Liver (tissue), 9 donors: ENCODE data around the gene NR1I3. TPM values are rescaled to one million over a fixed set of nuclear protein-coding genes. Genes with fewer than 3 reads are reported as not detected.

Experiments used
- DNase-seq: peaks from one replicate; pipeline ENCODE4 v3.0.0-alpha.2; 2017; ENCODE audit warnings: low spot score
- H3K27ac ChIP-seq, 2 donors: one replicate each; pipeline ENCODE4 v1.7.0; 2013; ENCODE audit warnings: inconsistent platforms in 2 of 2, low read length in 2 of 2, control low read depth in 1 of 2, low read depth in 1 of 2, mild to moderate bottlenecking in 1 of 2
- H3K27me3 ChIP-seq, 4 donors: one replicate each; pipeline versions ENCODE4 v1.6.1 to v1.7.0; 2013; ENCODE audit warnings: low read length in 3 of 4, inconsistent platforms in 1 of 4, mild to moderate bottlenecking in 1 of 4, moderate library complexity in 1 of 4; ENCODE audit not compliant: control insufficient read depth in 4 of 4, insufficient read depth in 4 of 4
- H3K36me3 ChIP-seq, 4 donors: one replicate each; pipeline versions ENCODE4 v1.6.1 to v1.7.0; 2013; ENCODE audit warnings: low read length in 3 of 4, mild to moderate bottlenecking in 3 of 4, low read depth in 1 of 4, moderate library complexity in 1 of 4; ENCODE audit not compliant: control insufficient read depth in 4 of 4, insufficient read depth in 3 of 4
- H3K4me1 ChIP-seq, 4 donors: one replicate each; pipeline versions ENCODE4 v1.6.1 to v1.7.0; 2013; ENCODE audit warnings: low read length in 3 of 4, mild to moderate bottlenecking in 3 of 4, moderate library complexity in 1 of 4; ENCODE audit not compliant: control insufficient read depth in 4 of 4, insufficient read depth in 4 of 4
- H3K4me3 ChIP-seq, 3 donors: one replicate each; pipeline versions ENCODE4 v1.6.1 to v1.7.0; 2013; ENCODE audit warnings: low read length in 3 of 3, control low read depth in 1 of 3, low read depth in 1 of 3, mild to moderate bottlenecking in 1 of 3
- H3K9ac ChIP-seq, 2 donors: one replicate each; pipeline ENCODE4 v1.7.0; 2013; ENCODE audit warnings: low read length in 2 of 2, mild to moderate bottlenecking in 2 of 2, moderate library complexity in 2 of 2, control low read depth in 1 of 2, low read depth in 1 of 2
- H3K9me3 ChIP-seq, 4 donors: one replicate each; pipeline versions ENCODE4 v1.6.1 to v1.7.0; 2013; ENCODE audit warnings: low read length in 3 of 4; ENCODE audit not compliant: control insufficient read depth in 4 of 4
- EGR1 ChIP-seq, 2 donors: IDR thresholded peaks; 2 replicates each; pipeline ENCODE4 v1.6.1; 2016 to 2018; ENCODE audit warnings: antibody characterized with exemption in 2 of 2, low read depth in 2 of 2
- FOXA2 ChIP-seq: IDR thresholded peaks from 2 replicates; pipeline ENCODE4 v1.6.1; 2016; ENCODE audit warnings: antibody characterized with exemption
- HNF4A ChIP-seq, 2 donors: conservative IDR thresholded peaks; 2 replicates each; pipeline ENCODE4 v1.6.1; 2016; ENCODE audit warnings: antibody characterized with exemption in 2 of 2, mild to moderate bottlenecking in 2 of 2
- JUND ChIP-seq, 2 donors: IDR thresholded peaks; 2 replicates each; pipeline ENCODE4 v1.6.1; 2016; ENCODE audit warnings: antibody characterized with exemption in 2 of 2
- NR2F2 ChIP-seq: IDR thresholded peaks from 2 replicates; pipeline ENCODE4 v1.6.1; 2016; ENCODE audit warnings: antibody characterized with exemption
- RAD21 ChIP-seq, 2 donors: IDR thresholded peaks; 2 replicates each; pipeline ENCODE4 v1.6.1; 2016; ENCODE audit warnings: antibody characterized with exemption in 2 of 2, mild to moderate bottlenecking in 2 of 2
- RXRA ChIP-seq, 2 donors: IDR thresholded peaks; 2 replicates each; pipeline ENCODE4 v1.6.1; 2017 to 2018; ENCODE audit warnings: antibody characterized with exemption in 2 of 2, mild to moderate bottlenecking in 1 of 2
- TAF1 ChIP-seq: conservative IDR thresholded peaks from 2 replicates; pipeline ENCODE4 v1.6.1; 2016; ENCODE audit warnings: antibody characterized with exemption, mild to moderate bottlenecking
- YY1 ChIP-seq: IDR thresholded peaks from 2 replicates; pipeline ENCODE4 v1.6.1; 2016; ENCODE audit warnings: antibody characterized with exemption, mild to moderate bottlenecking
- WGBS: extraction: QIAGEN DNeasy Blood & Tissue Kit; methylation state at CpG from one replicate; pipeline ENCODE4 v1.1.7; 2013; 5-methylcytosine and 5-hydroxymethylcytosine counted together
- polyA plus RNA-seq, 2 donors: library from polyadenylated mRNA; stranded (reverse) in 1 of 2; unstranded in 1 of 2; fragments of 200-250 nt in 1 of 2; fragments of >200 nt in 1 of 2; fragmentation: Nextera tagmentation in 1 of 2; extraction: Ambion mirVana in 1 of 2; gene quantifications; one replicate each; pipeline versions ENCODE4 v1.2.1 to v1.2.3, GENCODE V29; 2013 to 2015
- total RNA-seq, 2 donors: library from RNA; depleted of rRNA; stranded (reverse); fragments of >200 nt; gene quantifications; one replicate each; pipeline ENCODE4 v1.2.3, GENCODE V29; 2014
- TF ChIP-seq, protein P1 (sequence below): IDR thresholded peaks from 2 replicates; pipeline ENCODE4 v1.6.1; 2016; ENCODE audit warnings: antibody characterized with exemption, mild to moderate bottlenecking
- TF ChIP-seq, protein P2 (sequence below): fragments of 150-350 bp; IDR thresholded peaks from 2 replicates; pipeline ENCODE4 v1.5.1; 2017; ENCODE audit warnings: improper control_type of control experiment, low read depth, low read length; ENCODE audit not compliant: missing input control
- TF ChIP-seq, protein P3 (sequence below): IDR thresholded peaks from 2 replicates; pipeline ENCODE4 v1.6.1; 2016; ENCODE audit warnings: antibody characterized with exemption
- TF ChIP-seq, protein P4 (sequence below): IDR thresholded peaks from 2 replicates; pipeline ENCODE4 v1.6.1; 2016; ENCODE audit warnings: antibody characterized with exemption
- donor health status: healthy.
- donor health status: healthy.
- donor health status: healthy.
- donor health status: healthy.
- donor health status: healthy.

The NR1I3 gene
- total and polyA plus RNA-seq, 4 donors: 10.4 to 128 (median 47.7) TPM

DNA sequence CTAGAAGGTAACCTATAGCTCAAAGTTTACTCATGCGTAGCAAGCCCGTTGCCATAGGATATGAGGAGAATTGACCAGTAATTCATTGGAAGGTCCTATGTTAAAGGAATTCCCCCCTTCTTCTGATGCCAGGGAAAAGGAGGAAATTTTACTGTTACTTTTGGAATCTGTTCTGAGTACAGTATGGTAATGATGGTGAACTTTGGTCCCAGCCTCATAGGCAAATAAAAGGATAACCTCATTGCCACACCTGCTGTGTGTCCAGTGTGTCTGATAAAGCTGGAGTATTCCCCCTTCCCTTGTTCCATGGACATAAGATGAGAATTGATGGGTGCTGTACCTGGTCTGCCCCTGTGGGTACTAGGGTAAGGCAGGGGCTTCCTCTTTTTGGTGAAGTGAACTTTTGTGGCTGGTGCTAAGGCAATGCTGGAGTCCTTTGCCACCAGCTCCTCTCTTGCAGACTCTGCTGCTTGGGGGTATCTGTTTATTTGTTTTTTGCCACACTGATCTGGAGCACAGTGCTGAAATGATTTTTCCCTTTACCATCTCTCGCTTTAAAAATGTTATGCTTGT is 49.6 kb upstream of the NR1I3 start:
- 87% methylated on average over 3 of the region's 3 CpGs for WGBS
- no peak overlapping the region for H3K9ac ChIP-seq
- no peak overlapping the region for H3K4me3 ChIP-seq
- DNase-seq: no peak
- no peaks in the 10 kb centered on the region for H3K9me3 ChIP-seq
- no peak for TF ChIP-seq RXRA (IDR thresholded peaks at IDR 0.05)
- peak in 1 of 2 donors; percentile 58 for TF ChIP-seq HNF4A (conservative IDR thresholded peaks at IDR 0.05)
- no peaks in the 10 kb centered on the region for H3K36me3 ChIP-seq
- H3K4me1 ChIP-seq: peaks cover 0 to 2% (median 0%) of the 10 kb centered on the region in 4 donors
- H3K27me3 ChIP-seq: no peaks in the 10 kb centered on the region
- H3K27ac ChIP-seq: no peak overlapping the region

DNA sequence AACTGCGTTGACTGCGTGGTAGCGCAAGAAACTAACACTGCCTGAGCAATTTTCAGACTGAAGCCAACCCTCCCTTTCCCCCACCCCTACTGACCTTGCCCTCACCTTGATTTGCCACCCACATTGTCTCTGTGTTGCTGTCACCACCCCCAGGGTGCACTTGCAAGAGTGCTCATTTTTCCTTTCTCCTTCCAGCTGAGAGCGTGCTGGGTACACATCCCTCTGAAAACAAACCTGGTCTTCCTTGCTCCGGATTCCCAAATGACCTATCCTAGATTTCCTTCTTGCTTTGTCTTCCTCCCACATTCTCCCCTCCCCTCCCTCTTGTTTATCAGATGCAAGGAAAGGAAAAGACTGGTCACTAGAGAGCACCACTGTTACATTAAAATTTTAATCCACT is 47.5 kb upstream of the NR1I3 start:
- WGBS: 92% methylated on average over 5 of the region's 5 CpGs

More for the DNA sequence above, 47.5 kb upstream of the NR1I3 start:
- Histone ChIP-seq H3K9me3 (no peaks in the 10 kb centered on the region), H3K27me3 (no peaks in the 10 kb centered on the region), H3K27ac (no peak overlapping the region), H3K4me3 (no peak overlapping the region), H3K9ac (no peak overlapping the region), H3K4me1 (no peaks in the 10 kb centered on the region), H3K36me3 (no peaks in the 10 kb centered on the region)
- no peak for TF ChIP-seq JUND (IDR thresholded peaks at IDR 0.05)
- TF ChIP-seq YY1: no peak
- no peak for TF ChIP-seq HNF4A (conservative IDR thresholded peaks at IDR 0.05)
- no peak for TF ChIP-seq FOXA2
- TF ChIP-seq TAF1: no peak
- TF ChIP-seq, protein P1, sequence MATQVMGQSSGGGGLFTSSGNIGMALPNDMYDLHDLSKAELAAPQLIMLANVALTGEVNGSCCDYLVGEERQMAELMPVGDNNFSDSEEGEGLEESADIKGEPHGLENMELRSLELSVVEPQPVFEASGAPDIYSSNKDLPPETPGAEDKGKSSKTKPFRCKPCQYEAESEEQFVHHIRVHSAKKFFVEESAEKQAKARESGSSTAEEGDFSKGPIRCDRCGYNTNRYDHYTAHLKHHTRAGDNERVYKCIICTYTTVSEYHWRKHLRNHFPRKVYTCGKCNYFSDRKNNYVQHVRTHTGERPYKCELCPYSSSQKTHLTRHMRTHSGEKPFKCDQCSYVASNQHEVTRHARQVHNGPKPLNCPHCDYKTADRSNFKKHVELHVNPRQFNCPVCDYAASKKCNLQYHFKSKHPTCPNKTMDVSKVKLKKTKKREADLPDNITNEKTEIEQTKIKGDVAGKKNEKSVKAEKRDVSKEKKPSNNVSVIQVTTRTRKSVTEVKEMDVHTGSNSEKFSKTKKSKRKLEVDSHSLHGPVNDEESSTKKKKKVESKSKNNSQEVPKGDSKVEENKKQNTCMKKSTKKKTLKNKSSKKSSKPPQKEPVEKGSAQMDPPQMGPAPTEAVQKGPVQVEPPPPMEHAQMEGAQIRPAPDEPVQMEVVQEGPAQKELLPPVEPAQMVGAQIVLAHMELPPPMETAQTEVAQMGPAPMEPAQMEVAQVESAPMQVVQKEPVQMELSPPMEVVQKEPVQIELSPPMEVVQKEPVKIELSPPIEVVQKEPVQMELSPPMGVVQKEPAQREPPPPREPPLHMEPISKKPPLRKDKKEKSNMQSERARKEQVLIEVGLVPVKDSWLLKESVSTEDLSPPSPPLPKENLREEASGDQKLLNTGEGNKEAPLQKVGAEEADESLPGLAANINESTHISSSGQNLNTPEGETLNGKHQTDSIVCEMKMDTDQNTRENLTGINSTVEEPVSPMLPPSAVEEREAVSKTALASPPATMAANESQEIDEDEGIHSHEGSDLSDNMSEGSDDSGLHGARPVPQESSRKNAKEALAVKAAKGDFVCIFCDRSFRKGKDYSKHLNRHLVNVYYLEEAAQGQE: no peak
- no peak for TF ChIP-seq EGR1 (IDR thresholded peaks at IDR 0.05; ENCODE audit: low read depth in 2 of 2)
- TF ChIP-seq, protein P2, sequence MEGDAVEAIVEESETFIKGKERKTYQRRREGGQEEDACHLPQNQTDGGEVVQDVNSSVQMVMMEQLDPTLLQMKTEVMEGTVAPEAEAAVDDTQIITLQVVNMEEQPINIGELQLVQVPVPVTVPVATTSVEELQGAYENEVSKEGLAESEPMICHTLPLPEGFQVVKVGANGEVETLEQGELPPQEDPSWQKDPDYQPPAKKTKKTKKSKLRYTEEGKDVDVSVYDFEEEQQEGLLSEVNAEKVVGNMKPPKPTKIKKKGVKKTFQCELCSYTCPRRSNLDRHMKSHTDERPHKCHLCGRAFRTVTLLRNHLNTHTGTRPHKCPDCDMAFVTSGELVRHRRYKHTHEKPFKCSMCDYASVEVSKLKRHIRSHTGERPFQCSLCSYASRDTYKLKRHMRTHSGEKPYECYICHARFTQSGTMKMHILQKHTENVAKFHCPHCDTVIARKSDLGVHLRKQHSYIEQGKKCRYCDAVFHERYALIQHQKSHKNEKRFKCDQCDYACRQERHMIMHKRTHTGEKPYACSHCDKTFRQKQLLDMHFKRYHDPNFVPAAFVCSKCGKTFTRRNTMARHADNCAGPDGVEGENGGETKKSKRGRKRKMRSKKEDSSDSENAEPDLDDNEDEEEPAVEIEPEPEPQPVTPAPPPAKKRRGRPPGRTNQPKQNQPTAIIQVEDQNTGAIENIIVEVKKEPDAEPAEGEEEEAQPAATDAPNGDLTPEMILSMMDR: no peak
- TF ChIP-seq, protein P3, sequence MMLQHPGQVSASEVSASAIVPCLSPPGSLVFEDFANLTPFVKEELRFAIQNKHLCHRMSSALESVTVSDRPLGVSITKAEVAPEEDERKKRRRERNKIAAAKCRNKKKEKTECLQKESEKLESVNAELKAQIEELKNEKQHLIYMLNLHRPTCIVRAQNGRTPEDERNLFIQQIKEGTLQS: no peak
- TF ChIP-seq NR2F2: no peak
- TF ChIP-seq, protein P4, sequence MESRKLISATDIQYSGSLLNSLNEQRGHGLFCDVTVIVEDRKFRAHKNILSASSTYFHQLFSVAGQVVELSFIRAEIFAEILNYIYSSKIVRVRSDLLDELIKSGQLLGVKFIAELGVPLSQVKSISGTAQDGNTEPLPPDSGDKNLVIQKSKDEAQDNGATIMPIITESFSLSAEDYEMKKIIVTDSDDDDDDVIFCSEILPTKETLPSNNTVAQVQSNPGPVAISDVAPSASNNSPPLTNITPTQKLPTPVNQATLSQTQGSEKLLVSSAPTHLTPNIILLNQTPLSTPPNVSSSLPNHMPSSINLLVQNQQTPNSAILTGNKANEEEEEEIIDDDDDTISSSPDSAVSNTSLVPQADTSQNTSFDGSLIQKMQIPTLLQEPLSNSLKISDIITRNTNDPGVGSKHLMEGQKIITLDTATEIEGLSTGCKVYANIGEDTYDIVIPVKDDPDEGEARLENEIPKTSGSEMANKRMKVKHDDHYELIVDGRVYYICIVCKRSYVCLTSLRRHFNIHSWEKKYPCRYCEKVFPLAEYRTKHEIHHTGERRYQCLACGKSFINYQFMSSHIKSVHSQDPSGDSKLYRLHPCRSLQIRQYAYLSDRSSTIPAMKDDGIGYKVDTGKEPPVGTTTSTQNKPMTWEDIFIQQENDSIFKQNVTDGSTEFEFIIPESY: no peak
- no peak for TF ChIP-seq RAD21 (IDR thresholded peaks at IDR 0.05)
- DNase-seq: no peak
